Inflammatory macrophage (primary cell): ENCODE results near the gene C1QL2.

Source experiments
- DNase-seq, 2 donors: peaks; one replicate each; pipeline ENCODE4 v3.0.0-alpha.2; 2020 to 2022

The C1QL2 gene

DNA sequence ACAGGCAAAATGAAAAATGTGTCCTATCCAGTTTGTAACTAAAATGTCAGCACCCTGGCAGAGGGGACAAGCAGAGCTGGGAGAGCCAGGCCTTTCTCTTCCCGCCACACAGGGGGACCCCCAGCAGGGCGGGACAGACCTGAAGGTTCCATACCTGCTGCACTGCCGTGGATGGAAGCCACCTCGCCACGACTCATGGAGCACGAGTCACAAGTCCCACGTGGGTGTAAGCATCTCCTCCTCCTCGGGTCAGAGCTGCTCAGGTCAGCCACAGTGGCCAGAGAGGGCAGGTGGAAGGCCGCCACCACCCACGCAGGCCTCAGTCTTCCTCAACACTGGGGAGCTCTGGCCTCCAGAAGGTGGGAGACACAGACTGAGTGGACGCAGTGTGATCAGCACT is 21.0 kb downstream of the C1QL2 start:
- no peak for DNase-seq

DNA sequence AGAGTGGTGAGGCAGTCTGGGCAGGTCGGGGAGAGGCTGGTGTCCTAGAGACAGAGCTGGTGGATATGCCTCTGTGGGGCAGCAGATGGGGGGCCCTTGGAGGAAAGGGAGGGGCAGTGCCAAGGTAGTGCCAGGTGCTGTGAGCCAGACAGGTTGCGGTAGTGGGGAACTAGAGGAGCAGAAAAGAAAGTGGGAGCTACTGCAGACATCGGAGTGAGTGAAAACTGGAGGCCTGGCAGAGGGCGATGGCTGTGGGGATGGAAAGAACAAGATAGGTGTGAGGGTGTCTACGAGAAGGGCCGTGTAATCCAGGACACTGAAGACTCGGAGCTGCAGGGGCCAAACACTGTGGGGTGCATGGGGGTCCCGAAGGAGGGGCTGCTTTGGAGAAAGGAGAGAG is 21.7 kb downstream of the C1QL2 start:
- DNase-seq = no peak

DNA sequence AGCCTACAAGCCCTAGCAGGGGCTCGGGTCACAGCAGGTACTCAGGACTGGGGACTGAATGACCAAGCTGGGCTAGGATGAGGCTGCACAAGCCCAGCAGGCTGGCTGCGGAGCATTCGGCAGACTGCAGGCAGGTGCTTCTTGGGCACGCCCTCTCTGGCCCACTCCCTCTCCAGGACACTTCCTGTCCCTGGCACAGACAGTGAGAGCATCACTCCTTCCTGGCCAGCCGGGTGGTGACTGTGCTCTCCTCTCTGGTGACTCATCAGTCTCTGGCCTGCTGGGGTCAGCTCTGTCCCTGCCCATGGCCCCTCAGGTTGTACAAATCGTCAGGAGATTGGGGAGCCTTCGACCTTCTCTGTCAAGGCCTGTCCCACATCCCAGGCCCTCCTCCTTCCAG is 22.5 kb downstream of the C1QL2 start:
- no peak for DNase-seq

GRCh38 chr2:119134775-119135174 is 23.8 kb downstream of the C1QL2 start:
- DNase-seq = no peak

DNA sequence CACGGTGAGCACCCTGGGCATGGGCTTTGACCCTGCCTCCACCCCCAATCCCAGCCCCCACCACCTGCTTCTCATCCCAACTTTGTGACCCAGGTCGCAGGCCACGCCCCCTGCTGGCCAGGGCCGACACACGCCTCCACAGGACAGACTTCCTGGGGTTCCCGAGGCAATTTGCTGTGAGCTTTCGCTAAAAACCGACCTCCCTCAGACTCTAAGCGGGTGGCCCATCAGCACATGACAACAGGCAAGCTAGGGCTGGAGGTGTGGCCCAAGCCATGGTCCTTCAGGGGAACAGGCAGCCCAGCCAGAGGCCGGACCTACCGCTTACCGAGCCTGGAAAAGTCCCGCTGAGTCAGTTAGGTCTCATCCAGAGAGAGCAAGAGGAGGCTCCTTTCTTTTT is 31.9 kb downstream of the C1QL2 start:
- peak; percentile 29 to 38 for DNase-seq

- no peak for DNase-seq
These were observed 35.2 kb downstream of the C1QL2 start for GRCh38 chr2:119123389-119123788.

DNA sequence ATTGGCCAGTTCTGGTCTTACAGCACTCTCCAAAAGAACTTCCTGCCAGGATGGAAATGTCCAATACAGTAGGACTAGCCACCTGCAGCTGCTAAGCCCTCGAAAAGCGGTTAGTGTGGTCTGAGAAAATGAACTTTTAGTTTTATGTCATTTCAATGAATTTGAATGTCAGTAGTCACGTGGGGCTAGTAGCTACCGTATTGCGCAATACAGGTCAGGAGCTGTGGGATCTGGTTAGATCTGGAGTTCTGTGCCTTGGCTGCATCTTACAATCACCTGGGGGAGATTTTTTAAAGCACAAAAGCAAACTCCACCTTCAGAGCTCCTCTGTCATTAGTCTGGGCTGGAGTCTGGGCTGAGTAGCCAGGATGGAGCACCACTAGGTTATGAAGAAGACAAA is 35.9 kb downstream of the C1QL2 start:
- no peak for DNase-seq

GRCh38 chr2:119119999-119120756 is 38.4 kb downstream of the C1QL2 start:
- no peak for DNase-seq

DNA sequence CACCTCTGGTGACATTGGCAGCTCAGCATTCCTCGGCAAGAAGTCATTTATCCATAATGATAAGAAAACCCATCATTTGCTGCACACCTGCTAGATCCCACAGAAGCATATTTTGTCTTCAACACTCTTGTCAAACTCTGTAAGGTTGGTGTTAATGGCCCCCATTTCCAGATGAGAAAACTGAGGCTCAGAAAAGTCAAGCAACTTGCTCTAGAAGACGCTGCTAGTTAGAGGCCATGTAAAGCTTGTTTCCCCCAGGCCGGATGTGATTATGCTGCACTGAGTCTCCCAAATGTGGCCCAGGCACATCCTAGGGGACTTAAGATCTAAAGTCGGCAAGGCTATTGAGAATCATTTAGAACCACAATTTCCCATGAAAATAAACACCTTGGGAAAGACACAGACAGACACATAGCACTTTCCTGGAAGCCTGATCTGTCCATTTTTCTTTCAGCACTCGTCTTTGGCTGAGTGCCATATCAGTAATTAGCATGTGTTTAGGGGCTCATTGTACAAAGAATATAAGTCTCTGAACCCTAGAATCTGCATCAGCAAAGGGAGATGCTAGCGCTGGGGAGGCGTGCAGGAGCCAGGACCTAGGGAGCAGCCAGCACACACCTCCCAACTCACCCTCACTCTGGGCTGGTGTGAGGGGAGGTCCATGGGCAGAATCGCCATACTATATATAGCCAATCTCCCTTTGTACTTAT is 39.3 kb downstream of the C1QL2 start:
- no peak for DNase-seq

DNA sequence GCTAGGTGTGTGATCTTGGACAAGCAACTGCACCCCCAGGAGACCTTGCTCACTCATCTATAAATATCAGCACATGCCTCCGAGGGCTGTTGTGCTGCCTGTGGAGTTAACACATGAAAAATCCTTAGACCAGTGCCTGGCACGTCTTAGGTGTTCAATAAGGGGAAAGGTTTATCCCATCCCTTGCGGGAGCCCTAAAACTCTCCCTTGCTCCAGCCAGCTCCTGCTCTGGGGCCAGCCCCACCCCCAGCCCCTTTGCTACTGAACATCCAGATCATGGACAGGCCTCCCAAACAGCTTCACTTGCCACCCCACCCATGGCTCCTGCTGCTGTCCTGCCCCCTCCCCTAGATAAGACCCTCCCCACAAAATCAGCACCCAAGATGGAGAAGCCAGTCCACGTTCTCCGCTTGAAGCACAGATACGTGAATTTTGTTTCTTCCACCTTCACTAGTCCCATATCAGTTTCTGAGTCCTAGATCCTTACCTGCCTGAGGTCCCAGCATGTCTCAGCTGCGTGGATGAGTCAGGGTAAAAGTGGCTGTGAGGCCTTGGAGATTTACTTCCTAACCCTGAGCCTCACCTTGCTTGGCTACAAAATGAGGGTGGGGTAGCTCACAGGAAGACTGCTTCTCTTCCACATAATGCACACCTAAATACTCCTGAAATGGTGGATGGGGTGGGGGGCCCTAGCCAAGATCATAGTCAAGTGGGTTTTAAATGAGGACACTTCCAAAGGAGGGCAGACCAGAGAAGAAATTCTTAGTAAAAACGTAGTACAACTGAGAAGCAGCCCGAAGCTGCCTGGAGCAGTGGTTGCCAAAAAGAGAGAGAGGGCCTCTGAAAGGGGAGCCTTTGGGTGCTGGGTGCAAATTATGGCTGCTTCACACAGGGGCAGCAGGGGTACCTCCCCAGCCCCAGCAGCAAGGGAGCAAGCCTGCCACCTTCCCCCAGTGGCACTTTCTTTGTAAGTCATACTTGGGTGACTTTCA is 40.4 kb downstream of the C1QL2 start:
- no peak for DNase-seq

- no peak for DNase-seq
These were observed 41.1 kb downstream of the C1QL2 start for GRCh38 chr2:119117408-119117807.

DNA sequence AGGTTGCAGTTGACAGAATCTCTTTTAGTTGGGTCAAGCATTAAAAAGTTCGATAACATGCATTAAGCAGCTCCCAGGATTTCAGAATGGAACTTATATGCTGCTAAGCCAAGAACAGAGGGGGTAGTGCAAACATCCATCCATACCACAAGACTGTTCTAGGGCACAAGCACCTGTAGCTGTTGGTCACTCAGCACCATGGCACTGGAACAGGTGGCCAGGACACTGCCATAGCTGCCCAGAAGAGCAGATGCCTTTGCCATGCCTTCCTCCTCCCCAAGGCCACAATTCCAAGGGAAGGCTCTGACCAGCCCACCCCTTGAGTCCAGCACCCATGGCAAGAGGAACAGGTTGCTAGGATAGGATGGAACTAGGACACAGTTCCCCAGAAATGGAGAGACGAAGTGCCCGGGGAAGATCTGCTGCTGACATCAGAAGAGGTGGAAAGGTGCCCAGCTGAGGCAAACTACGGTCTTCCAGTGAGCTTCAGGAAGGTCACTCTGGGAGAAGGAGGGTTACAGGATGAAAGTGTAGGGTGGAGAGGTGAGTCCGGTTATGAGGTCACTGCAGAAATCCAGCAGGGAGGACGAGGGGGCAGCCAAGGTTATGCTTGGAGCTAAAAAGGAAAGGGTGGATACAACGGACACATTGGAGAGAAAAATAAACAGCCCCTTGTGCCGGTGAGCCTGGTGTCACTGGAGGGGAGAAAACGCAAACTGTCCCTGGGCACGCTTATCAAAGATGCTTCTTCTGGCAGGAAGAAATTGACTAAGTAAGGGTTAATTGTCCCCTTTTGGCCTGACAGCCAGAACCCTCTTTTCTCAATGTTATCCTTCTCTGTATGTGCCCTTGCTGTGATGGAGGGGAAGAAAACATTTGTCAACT is 41.9 kb downstream of the C1QL2 start:
- DNase-seq = no peak

GRCh38 chr2:119114266-119114665 is 44.3 kb downstream of the C1QL2 start:
- DNase-seq = no peak

DNA sequence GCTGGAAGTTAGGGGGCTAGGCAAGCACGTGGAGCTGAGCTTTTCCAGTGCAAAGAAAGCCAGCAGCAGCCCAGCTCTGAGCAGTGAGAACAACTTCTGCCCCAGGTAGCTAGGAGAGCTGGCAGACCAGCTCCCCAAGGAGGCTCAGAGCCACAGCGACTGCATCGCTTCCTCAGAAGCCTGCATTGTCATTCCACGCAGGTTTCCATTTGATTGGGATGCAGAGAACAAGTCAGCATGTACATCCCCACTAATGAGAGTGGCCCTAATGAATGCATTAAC is 45.1 kb downstream of the C1QL2 start:
- DNase-seq = no peak

DNA sequence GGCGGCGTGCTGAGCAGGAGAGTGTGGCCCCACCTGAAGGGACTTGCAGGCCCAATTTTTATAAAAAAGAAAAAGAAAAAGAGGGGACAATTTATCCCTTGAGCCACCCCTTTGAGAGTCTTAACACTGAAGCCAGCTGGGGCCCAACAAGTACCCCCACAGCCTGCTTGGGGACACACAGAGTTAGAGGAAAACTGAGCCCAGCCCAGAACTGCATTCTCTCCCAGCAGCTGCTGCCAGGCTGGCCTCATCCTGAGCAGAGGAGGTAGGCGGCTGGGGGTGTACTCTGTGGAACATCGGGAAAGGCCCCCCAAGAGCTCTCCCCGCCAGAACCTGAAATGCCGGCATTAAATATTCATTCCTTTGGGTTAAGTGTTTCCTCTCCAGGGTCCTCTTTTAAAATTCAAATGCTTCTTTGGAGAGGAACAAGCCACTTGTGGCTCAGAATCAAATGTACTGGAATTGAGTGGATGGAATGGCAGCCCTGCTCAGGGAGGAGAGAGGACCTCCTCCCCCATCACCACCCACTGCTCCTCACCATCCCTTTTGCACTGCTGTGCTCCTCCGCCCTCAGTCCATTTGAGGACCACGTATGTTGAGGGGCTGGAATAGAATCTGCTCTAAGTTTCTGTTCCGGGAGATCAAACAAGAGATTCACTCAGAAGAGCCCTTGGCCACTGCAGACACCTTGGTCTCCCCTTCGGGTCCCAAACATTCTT is 45.6 kb downstream of the C1QL2 start:
- DNase-seq = no peak

- DNase-seq = no peak
These were observed 46.3 kb downstream of the C1QL2 start for GRCh38 chr2:119112230-119112629.

- peak; percentile 8 to 18 for DNase-seq
These were observed 47.2 kb downstream of the C1QL2 start for GRCh38 chr2:119111115-119111975.

DNA sequence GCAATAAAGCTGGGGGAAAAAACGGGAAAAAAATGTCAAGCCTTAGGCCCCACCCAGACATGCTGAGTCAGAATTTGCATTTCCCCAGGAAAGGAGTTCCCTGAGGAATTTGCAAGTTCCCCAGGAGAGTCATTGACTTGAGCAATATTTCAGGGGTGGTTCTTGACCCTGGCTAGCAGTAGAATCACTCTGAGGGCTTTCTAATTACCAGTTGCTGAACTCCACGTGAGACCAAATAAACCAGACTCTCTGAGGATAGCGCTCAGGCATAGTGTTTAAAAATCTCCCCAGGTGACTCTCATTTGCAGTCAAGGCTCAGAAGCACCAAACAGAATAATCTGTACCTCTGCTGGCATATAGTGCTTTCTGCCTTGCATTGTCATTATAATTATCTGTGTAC is 48.7 kb downstream of the C1QL2 start:
- no peak for DNase-seq

DNA sequence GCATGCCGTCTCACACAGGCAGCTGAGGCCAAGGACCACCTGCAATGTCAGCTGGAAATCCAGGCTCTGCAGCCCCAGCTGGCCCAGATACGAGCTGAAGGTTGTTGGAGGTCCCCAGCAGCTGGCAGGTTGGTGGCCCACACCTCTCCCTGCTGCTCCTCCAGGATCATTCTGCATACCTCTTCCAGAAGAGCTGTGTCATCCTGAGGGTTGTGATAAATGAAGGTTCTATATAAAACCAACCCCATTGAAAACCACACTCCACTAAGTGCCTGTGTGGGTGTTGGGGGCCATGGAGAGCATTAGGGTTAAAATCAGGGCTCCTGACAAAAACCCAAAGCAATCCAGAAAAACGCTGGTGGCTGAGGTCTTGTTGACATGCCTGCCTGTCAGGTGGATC is 50.4 kb downstream of the C1QL2 start:
- no peak for DNase-seq

- DNase-seq = peak in 1 of 2 donors; percentile 34
These were observed 52.2 kb downstream of the C1QL2 start for GRCh38 chr2:119106301-119106897.
